ENCODE data around the gene SLC39A11.

GRCh38 chr17:72996791-72997190 lies 95.7 kb downstream of the SLC39A11 start:
- TF ChIP-seq CTCF (IDR thresholded peaks at IDR 0.05; ENCODE audit: insufficient read depth, low read length) (no peak), GABPA (IDR thresholded peaks at IDR 0.05; ENCODE audit: low read depth) (no peak), POLR2AphosphoS5 (IDR thresholded peaks at IDR 0.05; ENCODE audit: low read depth) (no peak)

All from HL-60 (cell line).